HepG2 (cell line): ENCODE results near the gene ZFP69. TPM values are rescaled to one million over a fixed set of nuclear protein-coding genes. Genes with fewer than 3 reads are reported as not detected.

Experiments used
- ATAC-seq: fragments of 200-7000 bp; cut with Tn5 transposase; 3 replicates; pipeline ENCODE4 v1.9.1; 2020; ENCODE audit warnings: mild to moderate bottlenecking, moderate library complexity
- BruUV-seq: library from RNA; stranded (reverse); fragments of 400-500 nt; replicated peaks from 2 replicates; lab custom pipeline; 2021; lab: Mats Ljungman, UMichigan
- CTCF ChIA-PET: fragments of 300-600 bp; formaldehyde crosslinking; extraction: SDS; loops from one replicate; lab custom pipeline; 2021; ENCODE audit warnings: low total read pairs, inconsistent platforms, low intra/inter-chr PET ratio; lab: Yijun Ruan, JAX
- POLR2A ChIA-PET: fragments of 350-600 bp; sonication (Branson Sonifier 250); formaldehyde crosslinking; loops from one replicate; lab custom pipeline; 2020; ENCODE audit warnings: antibody characterized with exemption, inconsistent platforms; lab: Yijun Ruan, JAX
- DNase-seq: peaks from one replicate; pipeline ENCODE4 v3.0.0-alpha.2; 2015; ENCODE audit warnings: low spot score
- FAIRE-seq: peaks from 3 replicates; lab custom pipeline; 2011; peaks lifted over from hg19 to GRCh38; lab: Jason Lieb, UNC
- H2AFZ ChIP-seq: one replicate; pipeline ENCODE4 v1.6.1; 2011; ENCODE audit warnings: low read length, inconsistent platforms
- H3K27ac ChIP-seq: fragments of 300-600 bp; 3 replicates; pipeline ENCODE4 v1.8.0; 2011; ENCODE audit warnings: mixed run types, mild to moderate bottlenecking, mixed read lengths, low read length, inconsistent platforms; ENCODE audit not compliant: insufficient read depth; ENCODE audit errors: extremely low read length
- H3K27me3 ChIP-seq, 2 experiments: fragments of 200-600 bp in 1 of 2; 2 replicates in 1 of 2; 3 replicates in 1 of 2; pipeline versions ENCODE4 v1.6.0 to v1.8.0; 2011; ENCODE audit warnings: low read length in 2 of 2, mild to moderate bottlenecking in 2 of 2, moderate library complexity in 2 of 2, inconsistent platforms in 1 of 2; ENCODE audit not compliant: insufficient read depth in 2 of 2, control insufficient read depth in 1 of 2
- H3K36me3 ChIP-seq, 2 experiments: fragments of 200-600 bp in 1 of 2; replicated peaks in 1 of 2; 2 replicates in 1 of 2; 3 replicates in 1 of 2; pipeline versions ENCODE4 v1.5.1 to v1.8.0; 2011; ENCODE audit warnings: low read length in 2 of 2, inconsistent platforms in 1 of 2; ENCODE audit not compliant: insufficient read depth in 2 of 2, control insufficient read depth in 1 of 2
- H3K4me1 ChIP-seq: 2 replicates; pipeline ENCODE4 v1.5.1; 2012; ENCODE audit warnings: low read length, inconsistent platforms; ENCODE audit not compliant: insufficient read depth
- H3K4me2 ChIP-seq: 2 replicates; pipeline ENCODE4 v1.6.0; 2011; ENCODE audit warnings: low read depth, low read length, inconsistent platforms
- H3K4me3 ChIP-seq, 3 experiments: fragments of 200-600 bp in 1 of 3; sonication (generic), shearing (Covaris generic) in 1 of 3; replicated peaks in 1 of 3; 2 replicates each; pipeline ENCODE4 v1.5.1; 2011 to 2016; ENCODE audit warnings: low read length in 3 of 3, inconsistent platforms in 2 of 3, low read depth in 2 of 3, mild to moderate bottlenecking in 2 of 3, control low read depth in 1 of 3, mixed read lengths in 1 of 3; ENCODE audit not compliant: insufficient read depth in 1 of 3
- H3K79me2 ChIP-seq: one replicate; pipeline ENCODE4 v1.6.1; 2011; ENCODE audit warnings: low read length, inconsistent platforms; ENCODE audit not compliant: insufficient read depth
- H3K9ac ChIP-seq: 2 replicates; pipeline ENCODE4 v1.6.0; 2011; ENCODE audit warnings: mild to moderate bottlenecking, low read depth, low read length, inconsistent platforms; ENCODE audit not compliant: insufficient read depth
- H3K9me3 ChIP-seq: 2 replicates; pipeline ENCODE4 v1.5.1; 2012; ENCODE audit warnings: mild to moderate bottlenecking, low read length
- H4K20me1 ChIP-seq: 2 replicates; pipeline ENCODE4 v1.6.0; 2011; ENCODE audit warnings: inconsistent platforms, mild to moderate bottlenecking, low read length, moderate library complexity; ENCODE audit not compliant: insufficient read depth
- ARNT ChIP-seq: fragments of 450-650 bp; IDR thresholded peaks from 2 replicates; pipeline ENCODE4 v1.6.1; 2017
- CBX5 ChIP-seq: sonication (generic); formaldehyde crosslinking; IDR thresholded peaks from 2 replicates; pipeline ENCODE4 v1.4.0; 2020; ENCODE audit warnings: missing genetic modification reagents, borderline replicate concordance
- FLYWCH1 ChIP-seq: sonication (generic); formaldehyde crosslinking; IDR thresholded peaks from 2 replicates; pipeline ENCODE4 v1.8.1; 2023; ENCODE audit warnings: mild to moderate bottlenecking, missing genetic modification reagents
- GATAD2A ChIP-seq: IDR thresholded peaks from 2 replicates; pipeline ENCODE4 v1.6.1; 2016
- GPN1 ChIP-seq: sonication (generic); formaldehyde crosslinking; IDR thresholded peaks from 2 replicates; pipeline ENCODE4 v1.5.1; 2020; ENCODE audit warnings: missing genetic modification reagents, borderline replicate concordance
- KDM2A ChIP-seq: sonication (generic); formaldehyde crosslinking; IDR thresholded peaks from 2 replicates; pipeline ENCODE4 v1.4.0; 2020; ENCODE audit warnings: low read depth, missing genetic modification reagents, borderline replicate concordance
- RXRB ChIP-seq: IDR thresholded peaks from 2 replicates; pipeline ENCODE4 v1.6.1; 2016; ENCODE audit warnings: borderline replicate concordance, missing genetic modification reagents, missing compliant biosample characterization
- SAFB2 ChIP-seq: sonication (generic); formaldehyde crosslinking; IDR thresholded peaks from 2 replicates; pipeline ENCODE4 v1.5.1; 2020; ENCODE audit warnings: missing genetic modification reagents, low read depth, mild to moderate bottlenecking, borderline replicate concordance
- ZEB1 ChIP-seq: IDR thresholded peaks from 2 replicates; pipeline ENCODE4 v1.6.1; 2012; ENCODE audit warnings: mild to moderate bottlenecking, low read depth, inconsistent platforms; ENCODE audit not compliant: insufficient replicate concordance
- ZKSCAN5 ChIP-seq: sonication (generic); formaldehyde crosslinking; IDR thresholded peaks from 2 replicates; pipeline ENCODE4 v1.5.1; 2020; ENCODE audit warnings: mild to moderate bottlenecking, missing genetic modification reagents
- ZNF337 ChIP-seq: sonication (generic); formaldehyde crosslinking; IDR thresholded peaks from 2 replicates; pipeline ENCODE4 v1.5.1; 2020; ENCODE audit warnings: missing genetic modification reagents, low read depth, mild to moderate bottlenecking, borderline replicate concordance
- ZNF713 ChIP-seq: sonication (generic); formaldehyde crosslinking; IDR thresholded peaks from 2 replicates; pipeline ENCODE4 v1.4.0; 2020; ENCODE audit warnings: mild to moderate bottlenecking, missing genetic modification reagents
- ZNF879 ChIP-seq: sonication (generic); formaldehyde crosslinking; IDR thresholded peaks from 2 replicates; pipeline ENCODE4 v1.8.1; 2023; ENCODE audit warnings: missing genetic modification reagents
- WGBS: methylation state at CpG from one replicate; pipeline ENCODE4 v1.1.6; 2017; ENCODE audit warnings: low lambda C conversion rate; 5-methylcytosine and 5-hydroxymethylcytosine counted together
- in situ Hi-C: cut with HindIII; loops from 2 replicates; pipeline ENCODE4 v1.10.0; 2017; ENCODE audit warnings: low pct_unique_long_range_greater_than_20kb; ENCODE audit not compliant: extremely low pct_ligation_motif_present
- intact Hi-C: fragments of 100-400 bp; cut with micrococcal nuclease; formaldehyde crosslinking; loops from one replicate; pipeline ENCODE4 v1.10.0; 2022; ENCODE audit not compliant: unreplicated experiment
- polyA plus RNA-seq, 8 experiments: library from polyadenylated mRNA; depleted of rRNA in 3 of 8; stranded (reverse) in 7 of 8; unstranded in 1 of 8; fragments of >200 nt; fragmentation: Illumina TruSeq in 4 of 8; extraction: Trizol in 4 of 8; gene quantifications; 2 replicates each; pipeline versions ENCODE4 v1.2.1 to v1.2.3, GENCODE V29; 2011 to 2016; ENCODE audit warnings: low read depth in 4 of 8, missing spikeins in 1 of 8, mixed read lengths in 1 of 8; ENCODE audit not compliant: insufficient read depth in 1 of 8
- total RNA-seq, 5 experiments: library from RNA; depleted of rRNA; stranded (reverse); fragments of >200 nt; fragmentation: Illumina TruSeq; extraction: Trizol; gene quantifications; 2 replicates each; pipeline ENCODE4 v1.2.3, GENCODE V29; 2016; ENCODE audit warnings: low read depth in 1 of 5
- TF ChIP-seq, protein P1 (sequence below): sonication (generic); formaldehyde crosslinking; IDR thresholded peaks from 2 replicates; pipeline ENCODE4 v1.5.1; 2020; ENCODE audit warnings: mild to moderate bottlenecking, missing genetic modification reagents

The ZFP69 gene
- total and polyA plus RNA-seq, 2 of the 13 experiments (the other 11 are each of a cell fraction or from before 2014, with no cell fraction given), result 2.6 to 5.6 TPM

DNA sequence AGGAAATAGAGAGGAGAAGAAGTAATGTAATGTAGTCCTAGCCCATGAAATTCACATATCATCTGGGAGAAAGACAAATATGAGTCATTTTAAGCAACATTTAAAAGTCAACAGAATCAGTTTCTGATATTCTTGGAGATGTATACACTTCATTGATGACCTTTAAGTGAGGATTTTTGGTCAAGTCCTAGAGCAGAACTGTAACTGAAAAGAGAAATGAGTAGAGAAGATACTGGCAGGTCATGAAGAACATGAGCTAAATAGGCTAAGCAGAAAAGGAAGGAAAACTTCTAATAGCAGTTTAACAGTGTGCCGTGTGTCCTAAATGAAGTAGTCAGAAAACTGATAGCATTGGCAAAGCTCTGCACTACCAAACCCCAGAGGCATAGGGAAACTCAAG, 22.2 kb upstream of the ZFP69 start:
- POLR2A ChIA-PET, result no interaction called here
- Histone ChIP-seq H3K4me1 (peaks cover 17% of the 10 kb centered on the region), H3K27me3 (no peaks in the 10 kb centered on the region; a peak in 2 of 5 replicates), H3K27ac (no peak overlapping the region), H3K36me3 (peaks cover 11 to 60% of the 10 kb centered on the region in 2 experiments), H3K4me3 (no peak overlapping the region), H3K9ac (no peak overlapping the region), H3K79me2 (peaks cover 20% of the 10 kb centered on the region), H3K9me3 (peaks cover 65% of the 10 kb centered on the region), H4K20me1 (no peaks in the 10 kb centered on the region), H3K4me2 (no peak overlapping the region), H2AFZ (no peak overlapping the region)
- no peak for ATAC-seq
- no TSS peak for BruUV-seq
- FAIRE-seq, result no peak
- in situ Hi-C loops (no loop called here), intact Hi-C loops (no loop called here)
- WGBS, result 88% methylated on average over 1 of the region's 1 CpG
- TF ChIP-seq SAFB2, result no peak
- no peak for TF ChIP-seq ZKSCAN5 (CRISPR knock-in tag)
- no peak for DNase-seq
- CTCF ChIA-PET, result no interaction called here

- FAIRE-seq, result no peak
- no peak overlapping the region for H3K4me2 ChIP-seq
- WGBS, result 92% methylated on average over 3 of the region's 3 CpGs
- no peak overlapping the region for H2AFZ ChIP-seq
- ChIA-PET POLR2A (no interaction called here), CTCF (no interaction called here)
- no peaks in the 10 kb centered on the region for H3K4me1 ChIP-seq
- H3K27me3 ChIP-seq, result no peaks in the 10 kb centered on the region
- H3K36me3 ChIP-seq, result peaks cover 4 to 45% of the 10 kb centered on the region in 2 experiments; a peak in 4 of 5 replicates
- in situ Hi-C loops, result no loop called here
- BruUV-seq, result no TSS peak
- no peak overlapping the region for H3K27ac ChIP-seq
- ATAC-seq, result no peak
- intact Hi-C loops, result no loop called here
- no peak overlapping the region for H3K9ac ChIP-seq
- DNase-seq, result no peak
- H4K20me1 ChIP-seq, result no peaks in the 10 kb centered on the region
- H3K79me2 ChIP-seq, result no peaks in the 10 kb centered on the region
- no peak overlapping the region for H3K4me3 ChIP-seq
- peaks cover 99% of the 10 kb centered on the region for H3K9me3 ChIP-seq
- TF ChIP-seq ARNT (no peak), GATAD2A (CRISPR knock-in tag) (no peak), CBX5 (0 out of 2 replicates have a peak, but pooled peaks have one; percentile 19), ZNF879 (CRISPR knock-in tag) (no peak), GPN1 (CRISPR knock-in tag) (no peak), FLYWCH1 (CRISPR knock-in tag) (no peak), ZEB1 (no peak), KDM2A (CRISPR knock-in tag) (no peak), ZNF713 (CRISPR knock-in tag) (no peak), ZNF337 (CRISPR knock-in tag) (no peak), RXRB (CRISPR knock-in tag) (no peak)
- TF ChIP-seq, protein P1, sequence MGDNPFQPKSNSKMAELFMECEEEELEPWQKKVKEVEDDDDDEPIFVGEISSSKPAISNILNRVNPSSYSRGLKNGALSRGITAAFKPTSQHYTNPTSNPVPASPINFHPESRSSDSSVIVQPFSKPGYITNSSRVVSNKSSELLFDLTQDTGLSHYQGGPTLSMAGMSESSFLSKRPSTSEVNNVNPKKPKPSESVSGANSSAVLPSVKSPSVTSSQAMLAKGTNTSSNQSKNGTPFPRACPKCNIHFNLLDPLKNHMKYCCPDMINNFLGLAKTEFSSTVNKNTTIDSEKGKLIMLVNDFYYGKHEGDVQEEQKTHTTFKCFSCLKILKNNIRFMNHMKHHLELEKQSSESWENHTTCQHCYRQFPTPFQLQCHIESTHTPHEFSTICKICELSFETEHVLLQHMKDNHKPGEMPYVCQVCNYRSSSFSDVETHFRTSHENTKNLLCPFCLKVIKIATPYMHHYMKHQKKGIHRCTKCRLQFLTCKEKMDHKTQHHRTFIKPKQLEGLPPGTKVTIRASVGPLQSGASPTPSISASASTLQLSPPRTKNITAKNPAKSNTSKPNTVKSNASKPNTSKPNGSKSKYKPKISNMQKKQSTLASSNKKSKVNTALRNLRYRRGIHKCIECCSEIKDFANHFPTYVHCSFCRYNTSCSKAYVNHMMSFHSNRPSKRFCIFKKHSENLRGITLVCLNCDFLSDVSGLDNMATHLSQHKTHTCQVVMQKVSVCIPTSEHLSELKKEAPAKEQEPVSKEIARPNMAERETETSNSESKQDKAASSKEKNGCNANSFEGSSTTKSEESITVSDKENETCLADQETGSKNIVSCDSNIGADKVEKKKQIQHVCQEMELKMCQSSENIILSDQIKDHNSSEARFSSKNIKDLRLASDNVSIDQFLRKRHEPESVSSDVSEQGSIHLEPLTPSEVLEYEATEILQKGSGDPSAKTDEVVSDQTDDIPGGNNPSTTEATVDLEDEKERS (CRISPR knock-in tag), result peak; percentile 65; the same call in 1 of the 2 replicates
These were observed 14.0 kb upstream of the ZFP69 start for GRCh38 chr1:40462956-40463590.
